Suprapubic skin (tissue), 3 donors: Measurements from ENCODE around the gene F11.

Experiments used
- POLR2A ChIP-seq, 2 donors: fragments of 450-650 bp; IDR thresholded peaks; one replicate each; pipeline ENCODE4 v1.6.1; 2017; ENCODE audit warnings: antibody characterized with exemption in 2 of 2, mild to moderate bottlenecking in 2 of 2, moderate library complexity in 2 of 2
- TF ChIP-seq, protein P1 (sequence below), 2 donors: fragments of 200-600 bp in 1 of 2; fragments of 450-650 bp in 1 of 2; sonication (generic) in 1 of 2; IDR thresholded peaks; one replicate each; pipeline ENCODE4 v1.5.1; 2016 to 2019; ENCODE audit warnings: antibody characterized with exemption in 2 of 2, mild to moderate bottlenecking in 1 of 2, moderate library complexity in 1 of 2

DNA sequence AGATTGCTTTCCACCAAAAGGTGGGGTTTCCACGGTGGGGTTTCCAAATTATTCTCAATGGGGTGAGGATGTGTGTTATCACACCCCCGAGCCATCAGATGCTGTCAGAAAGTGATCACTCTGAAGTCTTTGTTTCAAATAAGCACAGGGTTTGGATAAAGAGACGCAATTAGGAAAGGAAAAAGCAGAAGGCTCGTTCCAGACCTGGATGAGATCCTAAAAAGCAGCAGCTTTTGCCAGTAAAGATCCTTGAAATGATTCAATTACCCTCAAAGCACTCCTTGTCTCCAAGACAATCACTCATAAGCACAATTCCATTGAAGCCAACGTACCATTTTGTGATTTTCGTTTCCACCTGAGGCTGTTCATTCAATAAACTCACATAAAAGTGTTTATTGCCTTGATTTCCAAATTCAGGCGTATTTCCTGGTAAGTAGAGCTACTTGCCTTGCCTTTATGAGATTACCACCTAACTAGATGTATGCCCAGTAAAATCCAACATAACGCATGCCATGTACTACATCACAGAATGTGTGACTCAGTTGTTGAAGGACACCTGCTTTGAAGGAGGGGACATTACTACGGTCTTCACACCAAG, 5.2 kb downstream of the F11 start:
- TF ChIP-seq, protein P1, sequence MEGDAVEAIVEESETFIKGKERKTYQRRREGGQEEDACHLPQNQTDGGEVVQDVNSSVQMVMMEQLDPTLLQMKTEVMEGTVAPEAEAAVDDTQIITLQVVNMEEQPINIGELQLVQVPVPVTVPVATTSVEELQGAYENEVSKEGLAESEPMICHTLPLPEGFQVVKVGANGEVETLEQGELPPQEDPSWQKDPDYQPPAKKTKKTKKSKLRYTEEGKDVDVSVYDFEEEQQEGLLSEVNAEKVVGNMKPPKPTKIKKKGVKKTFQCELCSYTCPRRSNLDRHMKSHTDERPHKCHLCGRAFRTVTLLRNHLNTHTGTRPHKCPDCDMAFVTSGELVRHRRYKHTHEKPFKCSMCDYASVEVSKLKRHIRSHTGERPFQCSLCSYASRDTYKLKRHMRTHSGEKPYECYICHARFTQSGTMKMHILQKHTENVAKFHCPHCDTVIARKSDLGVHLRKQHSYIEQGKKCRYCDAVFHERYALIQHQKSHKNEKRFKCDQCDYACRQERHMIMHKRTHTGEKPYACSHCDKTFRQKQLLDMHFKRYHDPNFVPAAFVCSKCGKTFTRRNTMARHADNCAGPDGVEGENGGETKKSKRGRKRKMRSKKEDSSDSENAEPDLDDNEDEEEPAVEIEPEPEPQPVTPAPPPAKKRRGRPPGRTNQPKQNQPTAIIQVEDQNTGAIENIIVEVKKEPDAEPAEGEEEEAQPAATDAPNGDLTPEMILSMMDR (IDR thresholded peaks at IDR 0.05): no peak
- TF ChIP-seq POLR2A (IDR thresholded peaks at IDR 0.05): no peak
